Adipose tissue (tissue), 3 donors: ENCODE measurements around the gene MAST1. TPM values are rescaled to one million over a fixed set of nuclear protein-coding genes. Genes with fewer than 3 reads are reported as not detected.
"Not testable (repeated sequence)": the region's sequence is repeated elsewhere in the genome, so short reads cannot be mapped to it uniquely, and the experiment has no call there.

Source experiments
- H3K27ac ChIP-seq: one replicate; pipeline ENCODE4 v1.5.1; 2013; ENCODE audit warnings: low read depth, low read length
- WGBS, 3 donors: extraction: QIAGEN DNeasy Blood & Tissue Kit; methylation state at CpG; one replicate each; pipeline ENCODE4 v1.1.7; 2013; 5-methylcytosine and 5-hydroxymethylcytosine counted together
- polyA plus RNA-seq, 3 donors: library from polyadenylated mRNA; stranded (reverse); fragments of 200-250 nt; gene quantifications; one replicate each; pipeline ENCODE4 v1.2.3, GENCODE V29; 2013
- donor health status: healthy with polysubstance abuse.
- donor health status: Bipolar disorder and iron deficiency.
- donor health status: healthy.

The MAST1 gene
- polyA plus RNA-seq, 3 donors, result 0.18 to 2.3 TPM; not detected in 1

GRCh38 chr19:12834976-12835757 is 3.1 kb upstream of the MAST1 start:
- 6 to 8% (median 6%) methylated on average over 39 of the region's 39 CpGs for WGBS, 3 donors
- no peak overlapping the region for H3K27ac ChIP-seq

DNA sequence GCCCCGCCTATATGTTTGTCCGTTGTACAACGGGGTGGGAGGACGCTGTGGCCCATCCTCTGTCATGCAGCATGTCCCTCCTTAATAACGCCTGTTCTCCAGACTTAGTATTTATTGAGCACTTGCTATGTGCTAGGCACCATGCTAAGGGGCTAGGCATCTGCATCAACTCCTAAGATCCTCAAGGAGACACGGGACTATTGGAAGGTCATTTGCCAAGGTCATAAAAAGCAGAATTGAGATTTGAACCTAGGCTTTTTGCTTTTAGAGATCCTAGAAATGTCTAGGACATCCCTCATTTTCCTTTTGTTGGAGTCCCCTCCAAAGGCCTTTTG is 1.8 kb upstream of the MAST1 start:
- WGBS, 3 donors, result 5% methylated on average over 6 of the region's 6 CpGs
- H3K27ac ChIP-seq, result no peak overlapping the region

GRCh38 chr19:12837225-12837624 is 1.1 kb upstream of the MAST1 start:
- WGBS, 3 donors, result 71 to 84% (median 80%) methylated on average over 4 of the region's 4 CpGs
- no peak overlapping the region for H3K27ac ChIP-seq

DNA sequence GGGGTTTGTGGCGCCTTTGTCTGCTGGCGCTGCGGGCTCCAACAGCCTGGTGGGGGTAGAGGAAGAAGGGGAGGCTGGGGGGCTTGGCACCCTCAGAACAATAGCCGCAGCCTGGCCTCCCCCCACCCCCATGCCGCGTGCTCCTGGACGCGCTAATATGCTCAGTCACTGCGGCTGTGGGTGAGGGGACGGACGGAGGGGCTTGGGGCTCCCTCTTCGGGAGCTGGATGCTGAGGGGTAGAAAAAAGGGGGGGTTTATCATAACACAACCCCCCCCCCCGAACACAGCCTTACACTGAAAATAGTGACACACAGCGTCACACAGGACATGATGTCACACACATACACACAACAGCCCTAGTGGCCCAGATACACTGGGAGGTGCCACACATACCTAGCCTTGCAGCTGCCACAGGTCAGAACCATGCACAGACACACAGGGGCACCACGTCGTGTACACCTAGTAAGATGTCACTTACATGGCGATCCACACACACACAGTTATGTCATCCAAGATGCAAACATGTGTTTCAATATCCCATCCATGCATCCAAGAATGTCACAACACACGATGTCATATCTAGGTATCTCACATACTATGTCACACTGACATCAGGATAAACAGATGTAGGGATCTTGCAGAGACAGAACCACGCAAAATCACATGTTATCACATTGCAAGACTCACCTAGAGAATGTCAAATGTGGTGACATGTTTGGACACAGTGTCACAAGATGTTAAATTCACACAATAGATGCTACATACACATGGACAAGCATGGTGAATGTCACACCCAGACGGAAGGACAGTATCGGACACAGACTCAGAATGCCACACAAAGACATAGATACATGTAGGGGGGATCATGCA is 806 bp downstream of the MAST1 start:
- H3K27ac ChIP-seq, result no peak overlapping the region
- 22 to 23% (median 23%) methylated on average over 18 to 21 of the region's 21 CpGs for WGBS, 3 donors

DNA sequence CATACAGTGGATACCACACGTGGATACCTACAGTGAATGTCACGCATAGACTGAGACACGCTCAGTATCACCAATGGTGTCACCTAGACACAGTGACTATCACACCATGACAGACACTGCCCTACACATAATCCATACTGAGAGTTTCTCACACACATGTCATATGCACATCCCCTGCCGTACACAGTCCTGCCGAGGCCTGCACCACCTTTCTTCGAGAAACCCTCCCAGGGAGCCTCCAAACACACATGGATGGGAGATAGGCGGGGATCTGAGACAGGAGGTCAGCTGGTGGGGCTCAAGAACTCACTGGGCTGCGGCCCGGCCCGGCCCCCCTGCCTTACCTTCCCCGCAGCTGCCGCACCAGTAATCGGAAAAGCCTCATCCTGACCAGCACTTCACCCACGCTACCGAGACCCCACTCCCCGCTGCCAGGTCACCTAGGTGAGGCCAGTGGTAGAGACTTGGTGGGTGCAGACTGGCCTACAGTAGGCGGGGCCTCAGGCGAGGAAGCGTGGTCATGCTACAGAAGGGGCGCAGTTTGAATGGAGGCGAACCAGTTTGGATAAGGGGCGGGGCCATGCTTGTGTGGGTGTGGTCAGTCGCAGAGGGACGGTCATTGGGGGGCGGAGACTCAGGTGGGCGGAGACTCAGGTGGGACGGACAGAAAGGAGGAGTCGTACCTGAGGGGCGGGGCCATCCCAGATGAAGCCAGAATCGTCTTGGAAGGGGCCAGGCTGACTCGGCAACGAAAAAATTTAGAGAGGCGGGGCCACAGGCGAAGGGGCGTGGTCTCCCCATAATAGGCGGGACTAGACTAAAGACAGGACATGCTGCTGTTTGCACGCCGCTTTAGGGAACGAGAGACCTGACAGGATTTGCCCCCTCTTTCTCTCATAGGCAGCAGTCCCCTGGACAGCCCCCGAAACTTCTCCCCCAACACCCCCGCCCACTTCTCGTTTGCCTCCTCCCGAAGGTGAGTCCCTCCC is 2.1 kb downstream of the MAST1 start:
- 24 to 27% (median 25%) methylated on average over 40 to 43 of the region's 43 CpGs for WGBS, 3 donors
- H3K27ac ChIP-seq, result no peak overlapping the region

GRCh38 chr19:12841094-12841493 is 2.8 kb downstream of the MAST1 start:
- no peak overlapping the region for H3K27ac ChIP-seq
- 1 to 4% (median 4%) methylated on average over 26 to 29 of the region's 29 CpGs for WGBS, 3 donors

DNA sequence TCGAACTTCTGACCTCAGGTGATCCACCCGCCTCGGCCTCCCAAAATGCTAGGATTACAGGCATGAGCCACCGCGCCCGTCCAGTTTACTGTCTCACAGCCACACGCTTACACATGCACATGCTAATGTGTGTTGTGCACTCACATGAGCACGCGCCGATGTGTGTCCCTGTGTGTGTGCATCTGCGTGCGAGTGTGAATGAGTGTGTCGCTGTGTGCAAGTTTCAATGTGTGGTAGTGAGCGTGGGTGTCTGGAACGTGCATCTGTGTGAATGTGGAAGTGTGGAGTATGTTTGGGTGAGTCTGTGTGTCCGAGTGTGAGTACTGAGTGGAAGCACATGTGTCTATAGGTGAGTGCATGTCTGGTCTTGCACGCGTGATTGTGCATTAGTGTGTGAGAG is 4.2 kb downstream of the MAST1 start:
- no peak overlapping the region for H3K27ac ChIP-seq
- WGBS, 3 donors, result 88 to 94% (median 93%) methylated on average over 18 of the region's 18 CpGs

- WGBS, 3 donors, result 77 to 82% (median 79%) methylated on average over 11 of the region's 11 CpGs
- H3K27ac ChIP-seq, result no peak overlapping the region
Measured at GRCh38 chr19:12843328-12843727, 5.0 kb downstream of the MAST1 start.

GRCh38 chr19:12843999-12844732 is 5.9 kb downstream of the MAST1 start:
- 66 to 82% (median 81%) methylated on average over 3 of the region's 3 CpGs for WGBS, 3 donors
- H3K27ac ChIP-seq, result no peak overlapping the region

- 77 to 83% (median 79%) methylated on average over 7 of the region's 7 CpGs for WGBS, 3 donors
- H3K27ac ChIP-seq, result not testable (repeated sequence)
Measured at GRCh38 chr19:12846613-12847012, 8.3 kb downstream of the MAST1 start.

GRCh38 chr19:12847159-12848139 is 9.1 kb downstream of the MAST1 start:
- WGBS, 3 donors, result 11 to 12% (median 11%) methylated on average over 61 to 69 of the region's 69 CpGs
- no peak overlapping the region for H3K27ac ChIP-seq

- 60 to 77% (median 75%) methylated on average over 1 of the region's 1 CpG for WGBS, 3 donors
- H3K27ac ChIP-seq, result no peak overlapping the region
Measured at GRCh38 chr19:12856653-12857052, 18.3 kb downstream of the MAST1 start.

- WGBS, 3 donors, result 86 to 95% (median 95%) methylated on average over 35 of the region's 35 CpGs
Measured at GRCh38 chr19:12858041-12858928, 20.0 kb downstream of the MAST1 start.

GRCh38 chr19:12859546-12859945 is 21.2 kb downstream of the MAST1 start:
- no peak overlapping the region for H3K27ac ChIP-seq
- WGBS, 3 donors, result 59 to 60% (median 59%) methylated on average over 7 of the region's 7 CpGs

More at GRCh38 chr19:12858041-12858928, 20.0 kb downstream of the MAST1 start:
- no peak overlapping the region for H3K27ac ChIP-seq

DNA sequence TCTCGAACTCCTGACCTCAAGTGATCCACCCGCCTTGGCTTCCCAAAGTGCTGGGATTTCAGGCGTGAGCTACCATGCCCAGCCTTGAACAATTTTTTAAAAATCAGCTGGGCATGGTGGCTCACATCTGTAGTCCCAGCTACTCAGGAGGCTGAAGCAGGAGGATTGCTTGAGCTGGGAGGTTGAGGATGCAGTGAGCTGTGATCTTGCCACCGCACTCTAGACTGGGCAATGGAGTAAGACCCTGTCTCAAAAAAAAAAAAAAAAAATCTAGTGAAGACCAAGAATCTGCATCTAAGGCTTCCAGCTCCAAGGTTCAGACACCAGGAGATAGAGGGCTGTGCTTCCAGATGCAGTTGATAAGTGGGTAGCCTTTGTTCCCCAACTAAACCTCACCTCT is 25.8 kb downstream of the MAST1 start:
- 79 to 89% (median 88%) methylated on average over 4 of the region's 4 CpGs for WGBS, 3 donors

More for the DNA sequence above, 25.8 kb downstream of the MAST1 start:
- H3K27ac ChIP-seq, result no peak overlapping the region
